Esophagus squamous epithelium (tissue), 4 donors: ENCODE results near the gene NSG1.

ENCODE experiments used
- POLR2A ChIP-seq, 4 donors: fragments of 450-650 bp; IDR thresholded peaks; one replicate each; pipeline ENCODE4 v1.6.1; 2017; ENCODE audit warnings: antibody characterized with exemption in 4 of 4, mild to moderate bottlenecking in 4 of 4, moderate library complexity in 3 of 4
- TF ChIP-seq, protein P1 (sequence below), 6 experiments: fragments of 450-650 bp in 4 of 6; fragments of 200-600 bp in 2 of 6; sonication (generic) in 2 of 6; IDR thresholded peaks; one replicate each; pipeline ENCODE4 v1.5.1; 2016 to 2019; ENCODE audit warnings: antibody characterized with exemption in 6 of 6, mild to moderate bottlenecking in 4 of 6, moderate library complexity in 4 of 6

- TF ChIP-seq, protein P1, sequence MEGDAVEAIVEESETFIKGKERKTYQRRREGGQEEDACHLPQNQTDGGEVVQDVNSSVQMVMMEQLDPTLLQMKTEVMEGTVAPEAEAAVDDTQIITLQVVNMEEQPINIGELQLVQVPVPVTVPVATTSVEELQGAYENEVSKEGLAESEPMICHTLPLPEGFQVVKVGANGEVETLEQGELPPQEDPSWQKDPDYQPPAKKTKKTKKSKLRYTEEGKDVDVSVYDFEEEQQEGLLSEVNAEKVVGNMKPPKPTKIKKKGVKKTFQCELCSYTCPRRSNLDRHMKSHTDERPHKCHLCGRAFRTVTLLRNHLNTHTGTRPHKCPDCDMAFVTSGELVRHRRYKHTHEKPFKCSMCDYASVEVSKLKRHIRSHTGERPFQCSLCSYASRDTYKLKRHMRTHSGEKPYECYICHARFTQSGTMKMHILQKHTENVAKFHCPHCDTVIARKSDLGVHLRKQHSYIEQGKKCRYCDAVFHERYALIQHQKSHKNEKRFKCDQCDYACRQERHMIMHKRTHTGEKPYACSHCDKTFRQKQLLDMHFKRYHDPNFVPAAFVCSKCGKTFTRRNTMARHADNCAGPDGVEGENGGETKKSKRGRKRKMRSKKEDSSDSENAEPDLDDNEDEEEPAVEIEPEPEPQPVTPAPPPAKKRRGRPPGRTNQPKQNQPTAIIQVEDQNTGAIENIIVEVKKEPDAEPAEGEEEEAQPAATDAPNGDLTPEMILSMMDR (IDR thresholded peaks at IDR 0.05): no peak
- no peak for TF ChIP-seq POLR2A (IDR thresholded peaks at IDR 0.05)
Observed at GRCh38 chr4:4355302-4355701, 31.6 kb upstream of the NSG1 start.
